NCI-H2107 treated with DMSO at 0.1 percent for 48 hours (cell line): ENCODE data around the gene CLEC16A.

ENCODE experiments used
- DNase-seq: peaks from one replicate; lab custom pipeline; 2025; ENCODE audit not compliant: unreplicated experiment; lab: John Stamatoyannopoulos, UW

The CLEC16A gene

GRCh38 chr16:10987361-10988163 is 43.2 kb downstream of the CLEC16A start:
- no peak for DNase-seq

- DNase-seq: no peak
These were observed 43.9 kb downstream of the CLEC16A start for GRCh38 chr16:10988164-10988803.

- DNase-seq: no peak
These were observed 44.5 kb downstream of the CLEC16A start for GRCh38 chr16:10988879-10989278.

- no peak for DNase-seq
These were observed 45.2 kb downstream of the CLEC16A start for GRCh38 chr16:10989559-10989958.

GRCh38 chr16:10990378-10990777 is 46.0 kb downstream of the CLEC16A start:
- no peak for DNase-seq

- no peak for DNase-seq
These were observed 47.7 kb downstream of the CLEC16A start for GRCh38 chr16:10992112-10992511.

GRCh38 chr16:10992797-10993196 is 48.4 kb downstream of the CLEC16A start:
- no peak for DNase-seq

- DNase-seq: no peak
These were observed 49.3 kb downstream of the CLEC16A start for GRCh38 chr16:10993649-10994048.

GRCh38 chr16:10994571-10994970 is 50.2 kb downstream of the CLEC16A start:
- no peak for DNase-seq

GRCh38 chr16:10995565-10995964 is 51.2 kb downstream of the CLEC16A start:
- DNase-seq: no peak

- DNase-seq: no peak
These were observed 53.1 kb downstream of the CLEC16A start for GRCh38 chr16:10997485-10997884.

GRCh38 chr16:10999300-10999699 is 54.9 kb downstream of the CLEC16A start:
- no peak for DNase-seq

- DNase-seq: no peak
These were observed 57.2 kb downstream of the CLEC16A start for GRCh38 chr16:11001611-11002010.

GRCh38 chr16:11003141-11003540 is 58.8 kb downstream of the CLEC16A start:
- no peak for DNase-seq

- DNase-seq: no peak
These were observed 60.0 kb downstream of the CLEC16A start for GRCh38 chr16:11004351-11004750.

- no peak for DNase-seq
These were observed 60.7 kb downstream of the CLEC16A start for GRCh38 chr16:11004973-11005610.

GRCh38 chr16:11005611-11005975 is 61.2 kb downstream of the CLEC16A start:
- no peak for DNase-seq

GRCh38 chr16:11006656-11007055 is 62.3 kb downstream of the CLEC16A start:
- no peak for DNase-seq

GRCh38 chr16:11007714-11008280 is 63.4 kb downstream of the CLEC16A start:
- DNase-seq: no peak

GRCh38 chr16:11009027-11009755 is 64.8 kb downstream of the CLEC16A start:
- no peak for DNase-seq

- no peak for DNase-seq
These were observed 66.3 kb downstream of the CLEC16A start for GRCh38 chr16:11010575-11011221.
